ENCODE measurements around the gene STAG1. TPM values are rescaled to one million over a fixed set of nuclear protein-coding genes. Genes with fewer than 3 reads are reported as not detected.

Gene STAG1
- polyA plus RNA-seq, 1 donor from 2014 or later, result 30.8 TPM

- no peaks in the 10 kb centered on the region for H3F3A ChIP-seq (ENCODE audit: insufficient read depth, low read length, poor library complexity, severe bottlenecking)
- H3K79me2 ChIP-seq (replicated peaks; ENCODE audit: insufficient read depth, low read length), result peaks cover 68% of the 10 kb centered on the region
- H3K9ac ChIP-seq (ENCODE audit: low read length), result no peak overlapping the region
- no peak for TF ChIP-seq REST (IDR thresholded peaks at IDR 0.05; ENCODE audit: borderline replicate concordance)
- no peak for TF ChIP-seq RAD21 (conservative IDR thresholded peaks at IDR 0.05)
- TF ChIP-seq POLR2AphosphoS5 (IDR thresholded peaks at IDR 0.05), result no peak
- no peak for TF ChIP-seq EZH2 (IDR thresholded peaks at IDR 0.05; ENCODE audit: borderline replicate concordance, insufficient read depth, low read length, poor library complexity, severe bottlenecking)
- no peak for TF ChIP-seq SMC3 (conservative IDR thresholded peaks at IDR 0.05; ENCODE audit: poor library complexity)
- TF ChIP-seq CTCF (IDR thresholded peaks at IDR 0.05; ENCODE audit: poor library complexity, severe bottlenecking), result no peak
- no peak for TF ChIP-seq EP300 (conservative IDR thresholded peaks at IDR 0.05; ENCODE audit: poor library complexity, severe bottlenecking)
- no peak for TF ChIP-seq MXI1 (conservative IDR thresholded peaks at IDR 0.05; ENCODE audit: poor library complexity, severe bottlenecking)
- H3K4me2 ChIP-seq (ENCODE audit: low read length), result no peak overlapping the region
- no peaks in the 10 kb centered on the region for H3K27me3 ChIP-seq (ENCODE audit: insufficient read depth, low read depth, low read length)
- no peak overlapping the region for H3K27ac ChIP-seq (ENCODE audit: low read length)
- no peak overlapping the region for H2AFZ ChIP-seq (ENCODE audit: low read depth, low read length)
- H3K9me2 ChIP-seq (ENCODE audit: insufficient read depth, low read length), result no peaks in the 10 kb centered on the region
- no peaks in the 10 kb centered on the region for H3K36me3 ChIP-seq (ENCODE audit: insufficient read depth, low read length)
- H3K9me3 ChIP-seq (ENCODE audit: low read length), result no peaks in the 10 kb centered on the region
- no peak overlapping the region for H3K4me3 ChIP-seq (ENCODE audit: low read length)
- no peaks in the 10 kb centered on the region for H4K20me1 ChIP-seq (ENCODE audit: insufficient read depth)
These were observed 55.4 kb downstream of the STAG1 start for GRCh38 chr3:136696797-136697196.

GRCh38 chr3:136694321-136694720 is 57.9 kb downstream of the STAG1 start:
- no peak overlapping the region for H3K9ac ChIP-seq (ENCODE audit: low read length)
- H3K27ac ChIP-seq (ENCODE audit: low read length), result no peak overlapping the region
- H3K9me3 ChIP-seq (ENCODE audit: low read length), result no peaks in the 10 kb centered on the region
- TF ChIP-seq CTCF (IDR thresholded peaks at IDR 0.05; ENCODE audit: poor library complexity, severe bottlenecking) (no peak), POLR2AphosphoS5 (IDR thresholded peaks at IDR 0.05) (no peak), REST (IDR thresholded peaks at IDR 0.05; ENCODE audit: borderline replicate concordance) (no peak), EZH2 (IDR thresholded peaks at IDR 0.05; ENCODE audit: borderline replicate concordance, insufficient read depth, low read length, poor library complexity, severe bottlenecking) (no peak), SMC3 (conservative IDR thresholded peaks at IDR 0.05; ENCODE audit: poor library complexity) (no peak), RAD21 (conservative IDR thresholded peaks at IDR 0.05) (no peak)
- no peaks in the 10 kb centered on the region for H3K9me2 ChIP-seq (ENCODE audit: insufficient read depth, low read length)
- H3K4me2 ChIP-seq (ENCODE audit: low read length), result no peak overlapping the region
- no peak overlapping the region for H3K4me3 ChIP-seq (ENCODE audit: low read length)
- H3K79me2 ChIP-seq (replicated peaks; ENCODE audit: insufficient read depth, low read length), result peaks cover 55% of the 10 kb centered on the region
- H3F3A ChIP-seq (ENCODE audit: insufficient read depth, low read length, poor library complexity, severe bottlenecking), result no peaks in the 10 kb centered on the region
- H3K27me3 ChIP-seq (ENCODE audit: insufficient read depth, low read depth, low read length), result no peaks in the 10 kb centered on the region
- no peaks in the 10 kb centered on the region for H3K36me3 ChIP-seq (ENCODE audit: insufficient read depth, low read length)
- H2AFZ ChIP-seq (ENCODE audit: low read depth, low read length), result no peak overlapping the region
- H4K20me1 ChIP-seq (ENCODE audit: insufficient read depth), result no peaks in the 10 kb centered on the region

Data from neural cell (in vitro differentiated cells).